ENCODE results near the gene TRPC5OS.

TRPC5OS gene

DNA sequence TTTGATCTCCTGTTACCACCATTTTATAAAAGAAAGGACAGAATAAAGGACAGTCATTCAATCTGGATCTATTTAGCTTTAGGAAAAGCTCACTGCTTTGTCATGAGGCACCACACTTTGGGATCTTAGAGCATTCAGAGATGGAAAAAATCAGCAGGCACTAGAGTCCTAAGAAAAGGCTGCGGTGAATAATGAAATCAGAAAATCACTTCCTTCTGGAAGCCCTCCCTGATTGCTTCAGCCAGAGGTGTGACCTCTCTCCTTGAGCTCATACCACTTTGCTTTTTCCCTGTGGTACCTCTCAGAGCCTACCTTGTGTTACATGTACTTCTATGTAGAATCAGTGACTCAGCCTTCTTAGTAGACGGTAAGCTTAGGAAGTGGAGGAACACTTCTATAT is 8.7 kb upstream of the TRPC5OS start:
- no peak for TF ChIP-seq POLR2AphosphoS5 (IDR thresholded peaks at IDR 0.05; ENCODE audit: low read depth, low read length)
- TF ChIP-seq TAF1 (IDR thresholded peaks at IDR 0.05; ENCODE audit: borderline replicate concordance, low read depth, low read length) = no peak
- TF ChIP-seq POLR2A (IDR thresholded peaks at IDR 0.05; ENCODE audit: low read depth, low read length) = no peak
- no peak for FAIRE-seq
- no peak for DNase-seq (ENCODE audit: insufficient read length)

DNA sequence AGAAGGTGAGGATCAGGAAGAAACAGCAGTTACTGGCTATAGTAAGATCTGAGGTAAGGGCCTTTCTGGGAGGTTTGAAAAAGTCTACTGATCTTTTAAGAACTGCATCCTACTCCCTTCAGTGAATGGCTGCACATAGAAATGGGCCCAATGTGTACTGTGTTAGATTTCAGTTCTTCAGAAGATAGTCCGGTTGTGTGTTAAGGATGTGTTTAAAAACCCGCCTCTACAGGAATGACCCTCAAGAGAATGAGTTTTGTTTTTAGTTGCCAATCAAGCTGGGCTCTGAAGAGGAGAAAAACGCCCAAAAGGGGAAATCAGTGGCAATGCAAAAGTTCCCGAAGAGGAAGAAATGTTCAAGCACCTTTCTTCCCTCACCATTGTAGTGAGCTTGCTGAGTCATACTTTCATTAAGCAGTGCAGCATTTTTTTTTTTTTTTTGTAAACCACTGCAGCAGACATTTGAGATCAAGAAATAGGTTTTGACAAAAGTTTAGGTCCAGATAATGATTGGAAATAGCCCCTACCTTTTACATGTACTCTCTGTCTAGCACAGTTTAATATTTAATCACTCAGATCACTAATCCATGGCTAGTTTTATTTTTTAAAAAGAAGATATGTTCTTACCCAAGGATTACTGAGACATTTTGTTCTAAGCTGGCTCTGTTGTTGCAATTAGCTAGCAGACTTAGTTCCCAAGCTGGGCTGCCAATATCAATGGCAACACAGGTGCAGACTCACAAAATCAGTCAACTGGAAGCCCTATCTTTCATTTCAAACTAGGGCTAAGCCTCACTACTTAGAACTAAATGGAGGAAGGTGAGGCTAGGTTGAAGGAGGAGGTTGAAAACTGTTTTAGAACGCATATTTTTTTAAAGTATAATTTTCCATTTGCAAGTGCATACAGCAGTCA is 7.0 kb upstream of the TRPC5OS start:
- TF ChIP-seq TAF1 (IDR thresholded peaks at IDR 0.05; ENCODE audit: borderline replicate concordance, low read depth, low read length) = no peak
- no peak for TF ChIP-seq POLR2A (IDR thresholded peaks at IDR 0.05; ENCODE audit: low read depth, low read length)
- TF ChIP-seq POLR2AphosphoS5 (IDR thresholded peaks at IDR 0.05; ENCODE audit: low read depth, low read length) = no peak
- DNase-seq (ENCODE audit: insufficient read length) (no peak), FAIRE-seq (peak; percentile 74)

DNA sequence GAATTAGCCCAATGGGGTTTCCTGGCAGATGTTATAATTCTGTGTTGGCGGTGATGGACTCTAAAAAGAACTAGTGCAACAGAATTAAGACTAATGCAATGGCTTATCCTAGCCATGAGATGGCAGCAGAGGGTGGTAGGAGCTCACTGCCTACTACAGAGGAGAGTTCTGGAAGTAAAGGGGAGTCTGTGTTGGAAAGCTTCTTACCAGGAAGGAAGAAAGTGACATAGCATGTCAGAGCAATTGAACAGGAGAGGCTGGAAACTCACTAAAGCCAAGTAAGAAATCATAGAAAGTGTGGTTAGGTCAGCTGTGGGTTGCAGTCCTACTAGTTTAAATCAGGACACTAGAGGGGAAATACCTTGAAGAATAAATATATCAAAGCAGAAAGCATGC is 6.3 kb upstream of the TRPC5OS start:
- DNase-seq (ENCODE audit: insufficient read length) (no peak), FAIRE-seq (peak; percentile 79)
- TF ChIP-seq TAF1 (IDR thresholded peaks at IDR 0.05; ENCODE audit: borderline replicate concordance, low read depth, low read length) (no peak), POLR2A (IDR thresholded peaks at IDR 0.05; ENCODE audit: low read depth, low read length) (no peak), POLR2AphosphoS5 (IDR thresholded peaks at IDR 0.05; ENCODE audit: low read depth, low read length) (no peak)

DNA sequence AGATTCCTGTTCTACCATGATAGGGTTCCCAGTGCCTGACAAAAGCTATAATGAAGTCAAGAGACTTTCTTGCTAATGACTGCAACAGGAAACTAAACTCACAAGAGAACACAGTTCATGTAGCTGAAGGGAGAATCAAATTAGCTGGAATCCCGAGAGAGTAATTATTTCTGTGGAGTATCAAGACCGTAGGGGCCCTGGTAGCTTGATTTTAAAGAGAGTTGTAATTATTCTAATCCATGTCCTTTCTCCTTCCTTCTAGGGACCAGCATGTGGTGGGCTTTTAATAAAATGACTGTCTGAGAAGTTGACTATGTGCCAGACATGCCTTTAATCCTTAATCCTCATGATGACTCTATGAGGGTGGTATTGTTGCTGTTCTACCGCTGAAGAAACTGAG is 1.7 kb upstream of the TRPC5OS start:
- FAIRE-seq = no peak
- DNase-seq (ENCODE audit: insufficient read length) = no peak
- TF ChIP-seq TAF1 (IDR thresholded peaks at IDR 0.05; ENCODE audit: borderline replicate concordance, low read depth, low read length) = no peak
- no peak for TF ChIP-seq POLR2AphosphoS5 (IDR thresholded peaks at IDR 0.05; ENCODE audit: low read depth, low read length)
- no peak for TF ChIP-seq POLR2A (IDR thresholded peaks at IDR 0.05; ENCODE audit: low read depth, low read length)

DNA sequence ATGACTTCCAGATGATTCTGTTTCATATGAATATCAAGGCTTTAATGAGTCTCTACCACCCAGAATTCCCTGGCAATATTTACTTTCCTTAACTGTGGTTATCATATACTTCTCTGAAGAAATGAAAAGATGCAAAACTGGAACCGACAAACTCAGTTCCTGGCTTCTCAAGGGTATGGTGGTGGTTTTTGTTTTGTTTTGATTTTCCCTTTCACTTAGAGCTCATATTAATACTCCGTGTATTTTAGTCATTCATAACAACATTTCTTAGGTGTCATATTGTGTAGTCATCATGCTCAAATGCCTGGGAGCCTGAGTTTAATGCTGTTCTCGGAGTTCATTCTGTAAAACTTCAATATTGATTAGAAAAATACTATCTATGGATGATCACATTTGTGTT is 665 bp downstream of the TRPC5OS start:
- no peak for TF ChIP-seq POLR2AphosphoS5 (IDR thresholded peaks at IDR 0.05; ENCODE audit: low read depth, low read length)
- TF ChIP-seq POLR2A (IDR thresholded peaks at IDR 0.05; ENCODE audit: low read depth, low read length) = no peak
- TF ChIP-seq TAF1 (IDR thresholded peaks at IDR 0.05; ENCODE audit: borderline replicate concordance, low read depth, low read length) = no peak
- FAIRE-seq (no peak), DNase-seq (ENCODE audit: insufficient read length) (no peak)

DNA sequence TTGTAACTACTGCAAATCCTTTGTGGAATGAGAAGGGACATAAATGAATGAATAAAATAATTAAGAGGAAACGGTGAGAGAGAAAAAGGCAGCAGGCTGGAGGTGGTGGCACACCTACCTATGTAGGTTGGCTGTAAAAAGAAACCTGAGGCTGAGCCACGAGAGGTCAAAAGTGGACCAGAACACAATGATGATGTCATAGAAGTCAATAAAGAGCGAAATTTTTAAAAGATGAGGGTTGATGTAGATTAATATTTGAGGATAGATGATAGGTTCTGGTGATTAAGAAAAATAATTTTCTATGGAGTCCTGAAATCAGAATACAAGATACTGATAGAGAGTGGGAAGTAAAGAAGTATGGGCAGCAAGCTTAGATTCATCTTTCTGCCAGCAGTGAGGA is 1.7 kb downstream of the TRPC5OS start:
- no peak for DNase-seq (ENCODE audit: insufficient read length)
- no peak for FAIRE-seq
- TF ChIP-seq POLR2AphosphoS5 (IDR thresholded peaks at IDR 0.05; ENCODE audit: low read depth, low read length) (no peak), POLR2A (IDR thresholded peaks at IDR 0.05; ENCODE audit: low read depth, low read length) (no peak), TAF1 (IDR thresholded peaks at IDR 0.05; ENCODE audit: borderline replicate concordance, low read depth, low read length) (no peak)

DNA sequence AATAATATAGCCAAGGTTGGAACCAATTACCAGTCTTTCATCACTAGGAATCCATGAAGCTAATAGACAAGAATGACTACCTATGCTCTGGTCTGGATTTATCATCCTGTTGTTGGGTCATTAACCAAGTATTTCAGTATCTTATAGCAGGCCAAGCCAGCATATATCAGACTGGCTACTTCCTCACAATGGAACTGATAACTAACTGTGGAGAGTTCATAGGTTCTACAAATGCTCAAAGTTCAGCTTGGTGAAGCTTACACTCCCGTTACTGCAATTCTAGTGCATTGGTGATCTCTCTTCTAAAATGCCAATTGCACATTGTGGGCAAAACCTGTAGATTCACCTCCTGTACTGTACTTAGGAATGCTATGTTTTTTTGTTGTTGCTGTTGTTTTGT is 4.8 kb downstream of the TRPC5OS start:
- no peak for DNase-seq (ENCODE audit: insufficient read length)
- no peak for TF ChIP-seq POLR2AphosphoS5 (IDR thresholded peaks at IDR 0.05; ENCODE audit: low read depth, low read length)
- TF ChIP-seq POLR2A (IDR thresholded peaks at IDR 0.05; ENCODE audit: low read depth, low read length) = no peak
- TF ChIP-seq TAF1 (IDR thresholded peaks at IDR 0.05; ENCODE audit: borderline replicate concordance, low read depth, low read length) = no peak
- FAIRE-seq = no peak

DNA sequence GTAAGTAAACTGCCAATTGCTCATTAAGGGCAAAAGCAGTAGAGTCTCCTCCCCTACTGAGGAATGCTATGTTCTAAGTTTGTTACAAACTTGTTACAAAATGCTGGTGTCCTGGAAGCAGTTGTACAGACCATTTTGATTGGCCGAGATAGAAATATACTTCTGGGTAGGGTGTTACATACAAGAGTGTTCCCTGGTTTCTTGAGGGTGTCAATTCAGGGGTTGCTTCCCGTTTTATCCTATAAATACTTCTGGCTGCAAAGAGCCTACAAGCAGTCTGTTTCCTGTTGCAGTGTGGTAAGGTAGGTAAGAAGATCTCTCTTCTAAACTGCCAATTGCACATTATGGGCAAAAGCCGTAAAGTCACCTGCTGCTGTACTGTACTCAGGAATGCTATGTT is 5.7 kb downstream of the TRPC5OS start:
- no peak for DNase-seq (ENCODE audit: insufficient read length)
- FAIRE-seq = peak; percentile 5

DNA sequence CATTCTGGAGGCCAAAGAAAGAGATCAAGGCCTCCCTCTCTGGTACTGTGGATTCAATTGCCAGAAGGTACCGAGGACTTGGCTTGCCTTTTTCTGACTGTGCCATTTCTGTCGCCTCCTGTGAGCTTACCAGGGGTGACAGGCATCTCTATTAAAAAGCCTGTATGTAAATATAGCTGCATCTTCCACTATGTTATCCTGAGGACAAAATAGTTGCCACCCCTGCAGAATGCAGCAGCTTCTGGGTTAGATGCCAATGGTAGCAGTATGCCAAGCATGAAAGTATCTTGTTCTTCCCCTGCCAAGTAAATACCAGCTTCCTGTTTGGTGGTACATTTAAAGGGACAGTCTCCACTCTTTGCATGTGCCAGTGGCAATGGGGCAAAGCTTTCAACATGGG is 10.7 kb downstream of the TRPC5OS start:
- DNase-seq (ENCODE audit: insufficient read length) = no peak
- no peak for TF ChIP-seq POLR2AphosphoS5 (IDR thresholded peaks at IDR 0.05; ENCODE audit: low read depth, low read length)
- TF ChIP-seq TAF1 (IDR thresholded peaks at IDR 0.05; ENCODE audit: borderline replicate concordance, low read depth, low read length) = no peak
- no peak for TF ChIP-seq POLR2A (IDR thresholded peaks at IDR 0.05; ENCODE audit: low read depth, low read length)
- FAIRE-seq = no peak

More for the DNA sequence above, 5.7 kb downstream of the TRPC5OS start:
- TF ChIP-seq POLR2AphosphoS5 (IDR thresholded peaks at IDR 0.05; ENCODE audit: low read depth, low read length) (no peak), POLR2A (IDR thresholded peaks at IDR 0.05; ENCODE audit: low read depth, low read length) (no peak), TAF1 (IDR thresholded peaks at IDR 0.05; ENCODE audit: borderline replicate concordance, low read depth, low read length) (no peak)

DNA sequence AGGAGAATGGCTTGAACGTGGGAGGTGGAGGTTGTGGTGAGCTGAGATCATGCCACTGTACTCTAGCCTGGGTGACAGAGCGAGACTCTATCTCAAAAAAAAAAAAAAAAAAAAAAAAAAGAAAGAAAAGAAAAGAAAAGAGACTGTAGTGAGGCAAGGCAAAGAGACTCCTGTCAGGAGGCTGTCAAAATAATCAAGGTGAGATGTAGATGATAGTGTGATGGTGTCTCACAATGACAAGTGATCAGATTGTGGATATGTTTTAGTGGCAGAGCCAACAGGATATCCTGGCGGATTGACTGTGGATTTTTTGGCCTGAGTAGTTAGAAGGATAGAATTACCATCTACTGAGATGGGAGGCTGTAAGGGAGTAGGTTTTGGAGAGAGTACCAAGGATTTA is 12.6 kb downstream of the TRPC5OS start:
- DNase-seq (ENCODE audit: insufficient read length) (no peak), FAIRE-seq (no peak)
- TF ChIP-seq POLR2A (IDR thresholded peaks at IDR 0.05; ENCODE audit: low read depth, low read length) = no peak
- TF ChIP-seq POLR2AphosphoS5 (IDR thresholded peaks at IDR 0.05; ENCODE audit: low read depth, low read length) = no peak

DNA sequence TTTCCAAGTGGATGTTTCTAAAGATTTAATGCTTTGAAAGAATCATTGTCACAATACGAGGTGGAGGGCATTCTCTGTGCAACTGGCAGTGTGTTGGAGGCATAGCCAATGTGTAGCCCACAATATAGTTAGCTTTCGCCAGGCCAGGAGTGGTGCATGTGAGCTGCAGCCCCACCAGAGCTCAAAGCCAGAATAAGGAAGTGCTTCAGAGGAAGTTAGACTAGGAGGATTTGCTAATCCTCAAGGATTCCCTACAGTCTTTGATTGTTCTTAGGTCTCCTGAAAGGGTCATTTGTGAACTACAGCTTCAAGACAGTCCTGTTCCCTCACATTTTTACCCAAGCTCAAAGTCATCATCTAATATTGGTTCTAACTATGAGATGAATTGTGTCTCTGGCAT is 16.4 kb downstream of the TRPC5OS start:
- FAIRE-seq (no peak), DNase-seq (ENCODE audit: insufficient read length) (no peak)
- TF ChIP-seq POLR2A (IDR thresholded peaks at IDR 0.05; ENCODE audit: low read depth, low read length) (no peak), POLR2AphosphoS5 (IDR thresholded peaks at IDR 0.05; ENCODE audit: low read depth, low read length) (no peak), TAF1 (IDR thresholded peaks at IDR 0.05; ENCODE audit: borderline replicate concordance, low read depth, low read length) (no peak)

DNA sequence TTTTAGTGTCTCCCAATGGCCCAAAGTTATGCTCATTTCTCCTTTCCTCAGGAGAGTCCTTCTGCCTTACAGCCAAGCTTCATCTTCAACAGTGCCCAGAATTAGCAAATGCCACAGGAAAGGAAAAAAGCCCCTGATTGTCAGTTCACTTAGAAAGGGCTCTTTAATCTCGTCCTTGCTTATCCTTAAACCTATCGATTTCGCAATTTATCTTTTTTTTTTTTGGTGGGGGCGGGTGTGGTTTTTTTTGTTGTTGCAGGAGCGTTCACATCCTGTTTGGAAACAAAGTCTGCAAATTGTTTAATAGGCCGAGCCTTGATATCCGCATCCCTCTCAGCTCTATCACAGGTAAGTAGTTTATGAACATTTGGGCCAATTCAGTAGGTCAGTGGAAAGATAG is 20.2 kb downstream of the TRPC5OS start:
- TF ChIP-seq TAF1 (IDR thresholded peaks at IDR 0.05; ENCODE audit: borderline replicate concordance, low read depth, low read length) (no peak), POLR2A (IDR thresholded peaks at IDR 0.05; ENCODE audit: low read depth, low read length) (no peak), POLR2AphosphoS5 (IDR thresholded peaks at IDR 0.05; ENCODE audit: low read depth, low read length) (no peak)
- DNase-seq (ENCODE audit: insufficient read length) = no peak
- no peak for FAIRE-seq
